ENCODE data around the gene RBM15B.
A peak's percentile ranks its signal among the peaks of the same experiment; 100 is the strongest.

RBM15B gene

GRCh38 chr3:51391566-51392354, 675 bp downstream of the RBM15B start:
- no peak for DNase-seq (ENCODE audit: low read depth)

- no peak for DNase-seq (ENCODE audit: low read depth)
Observed at GRCh38 chr3:51392355-51393133, 1.5 kb downstream of the RBM15B start.

GRCh38 chr3:51393134-51393495, 2.0 kb downstream of the RBM15B start:
- no peak for DNase-seq (ENCODE audit: low read depth)

GRCh38 chr3:51393564-51393963, 2.5 kb downstream of the RBM15B start:
- DNase-seq (ENCODE audit: low read depth), result no peak

- DNase-seq (ENCODE audit: low read depth), result no peak
Observed at GRCh38 chr3:51394541-51394940, 3.5 kb downstream of the RBM15B start.

GRCh38 chr3:51395493-51396213, 4.6 kb downstream of the RBM15B start:
- DNase-seq (ENCODE audit: low read depth), result no peak

- DNase-seq (ENCODE audit: low read depth), result no peak
Observed at GRCh38 chr3:51396401-51396800, 5.3 kb downstream of the RBM15B start.

GRCh38 chr3:51397392-51397791, 6.3 kb downstream of the RBM15B start:
- DNase-seq (ENCODE audit: low read depth), result no peak

- no peak for DNase-seq (ENCODE audit: low read depth)
Observed at GRCh38 chr3:51398595-51399310, 7.7 kb downstream of the RBM15B start.

GRCh38 chr3:51400166-51400565, 9.1 kb downstream of the RBM15B start:
- no peak for DNase-seq (ENCODE audit: low read depth)

GRCh38 chr3:51401735-51402134, 10.7 kb downstream of the RBM15B start:
- no peak for DNase-seq (ENCODE audit: low read depth)

GRCh38 chr3:51403675-51404074, 12.6 kb downstream of the RBM15B start:
- no peak for DNase-seq (ENCODE audit: low read depth)

- DNase-seq (ENCODE audit: low read depth), result no peak
Observed at GRCh38 chr3:51408021-51408420, 16.9 kb downstream of the RBM15B start.

GRCh38 chr3:51408813-51409212, 17.7 kb downstream of the RBM15B start:
- DNase-seq (ENCODE audit: low read depth), result no peak

GRCh38 chr3:51422211-51422610, 31.1 kb downstream of the RBM15B start:
- DNase-seq (ENCODE audit: low read depth), result no peak

GRCh38 chr3:51426921-51427320, 35.8 kb downstream of the RBM15B start:
- no peak for DNase-seq (ENCODE audit: low read depth)

- no peak for DNase-seq (ENCODE audit: low read depth)
Observed at GRCh38 chr3:51429138-51429537, 38.1 kb downstream of the RBM15B start.

- no peak for DNase-seq (ENCODE audit: low read depth)
Observed at GRCh38 chr3:51434110-51434509, 43.0 kb downstream of the RBM15B start.

GRCh38 chr3:51434746-51435327, 43.8 kb downstream of the RBM15B start:
- peak; percentile 38 for DNase-seq (ENCODE audit: low read depth)

GRCh38 chr3:51436998-51437639, 46.0 kb downstream of the RBM15B start:
- no peak for DNase-seq (ENCODE audit: low read depth)

Measured in stromal cell of bone marrow (primary cell).